A549 (cell line): ENCODE data around the gene PNMA8B.

ENCODE experiments used
- CBX2 ChIP-seq: fragments of 200-600 bp; sonication (generic); IDR thresholded peaks from 2 replicates; pipeline ENCODE4 v1.6.1; 2016; ENCODE audit warnings: low read depth, mild to moderate bottlenecking, borderline replicate concordance
- CEBPB ChIP-seq, 2 experiments: fragments of >200 bp in 1 of 2; sonication (Bioruptor Twin) in 1 of 2; formaldehyde crosslinking in 1 of 2; IDR thresholded peaks; 2 replicates each; pipeline ENCODE4 v1.6.1; 2012 to 2016
- CHD2 ChIP-seq: fragments of 150-350 bp; IDR thresholded peaks from 2 replicates; pipeline ENCODE4 v1.6.1; 2014; ENCODE audit warnings: low read length; ENCODE audit not compliant: partially characterized antibody
- CTCF ChIP-seq: fragments of >200 bp; sonication (Bioruptor Twin); formaldehyde crosslinking; IDR thresholded peaks from 3 replicates; pipeline ENCODE4 v1.5.1; 2016
- EHMT2 ChIP-seq: fragments of 200-600 bp; sonication (generic); IDR thresholded peaks from 2 replicates; pipeline ENCODE4 v1.6.1; 2016; ENCODE audit warnings: antibody characterized with exemption, low read depth, mild to moderate bottlenecking, moderate library complexity
- EP300 ChIP-seq, 2 experiments: fragments of >200 bp; sonication (Bioruptor Twin); formaldehyde crosslinking; IDR thresholded peaks; 2 replicates in 1 of 2; 3 replicates in 1 of 2; pipeline ENCODE4 v1.6.1; 2016 to 2017
- JUN ChIP-seq, 2 experiments: fragments of >200 bp; sonication (Bioruptor Twin); formaldehyde crosslinking; IDR thresholded peaks; 2 replicates in 1 of 2; 3 replicates in 1 of 2; pipeline ENCODE4 v1.6.1; 2016 to 2017
- JUNB ChIP-seq: fragments of >200 bp; sonication (Bioruptor Twin); formaldehyde crosslinking; IDR thresholded peaks from 2 replicates; pipeline ENCODE4 v1.6.1; 2016
- KDM5A ChIP-seq: fragments of 200-600 bp; sonication (generic); IDR thresholded peaks from 2 replicates; pipeline ENCODE4 v1.6.1; 2016; ENCODE audit warnings: antibody characterized with exemption, mild to moderate bottlenecking
- POLR2A ChIP-seq: IDR thresholded peaks from 2 replicates; pipeline ENCODE4 v1.6.1; 2012; ENCODE audit warnings: mild to moderate bottlenecking, low read length
- POLR2AphosphoS2 ChIP-seq: conservative IDR thresholded peaks from 2 replicates; pipeline ENCODE4 v1.6.1; 2012; ENCODE audit warnings: low read length, improper control_type of control experiment, inconsistent platforms
- RAD21 ChIP-seq, 2 experiments: fragments of >200 bp in 1 of 2; sonication (Bioruptor Twin) in 1 of 2; formaldehyde crosslinking in 1 of 2; IDR thresholded peaks in 1 of 2; conservative IDR thresholded peaks in 1 of 2; 2 replicates in 1 of 2; 3 replicates in 1 of 2; pipeline ENCODE4 v1.6.1; 2012 to 2018; ENCODE audit warnings: inconsistent platforms in 1 of 2
- RCOR1 ChIP-seq: fragments of 150-350 bp; IDR thresholded peaks from 2 replicates; pipeline ENCODE4 v1.6.1; 2014; ENCODE audit warnings: antibody characterized with exemption, low read length, low read depth
- RNF2 ChIP-seq: fragments of 200-600 bp; sonication (generic); IDR thresholded peaks from 2 replicates; pipeline ENCODE4 v1.6.1; 2016; ENCODE audit warnings: low read depth, mild to moderate bottlenecking, antibody characterized with exemption, moderate library complexity, borderline replicate concordance

GRCh38 chr19:46502891-46503290 is 7.2 kb upstream of the PNMA8B start:
- TF ChIP-seq CBX2 = no peak
- TF ChIP-seq CTCF = no peak
- TF ChIP-seq KDM5A = no peak
- TF ChIP-seq RAD21 (conservative IDR thresholded peaks at IDR 0.05 in 1 of 2, IDR thresholded peaks at IDR 0.05 in 1 of 2) = no peak
- no peak for TF ChIP-seq RNF2
- no peak for TF ChIP-seq EHMT2
- TF ChIP-seq POLR2A = no peak
- TF ChIP-seq EP300 (IDR thresholded peaks at IDR 0.05) = no peak
- no peak for TF ChIP-seq CEBPB (IDR thresholded peaks at IDR 0.05)
- TF ChIP-seq CHD2 = no peak
- no peak for TF ChIP-seq JUNB
- TF ChIP-seq POLR2AphosphoS2 = no peak
- no peak for TF ChIP-seq JUN (IDR thresholded peaks at IDR 0.05)
- TF ChIP-seq RCOR1 = no peak
